ENCODE data around the gene PRKAG2. TPM values are rescaled to one million over a fixed set of nuclear protein-coding genes. Genes with fewer than 3 reads are reported as not detected.

PRKAG2 gene
- total and polyA plus RNA-seq, 2 of the 13 experiments (the other 11 are each of a cell fraction or from before 2014, with no cell fraction given) = 0.90 to 1.3 TPM

GRCh38 chr7:151806204-151806603 is 70.7 kb downstream of the PRKAG2 start:
- in situ Hi-C loops (cut with HindIII; ENCODE audit: extremely low pct_ligation_motif_present, low pct_unique_long_range_greater_than_20kb) = no loop called here
- Histone ChIP-seq H4K20me1 (ENCODE audit: insufficient read depth, low read length) (no peaks in the 10 kb centered on the region), H3K27ac (ENCODE audit: extremely low read length, insufficient read depth, low read length) (no peak overlapping the region), H3K27me3 (ENCODE audit: control insufficient read depth in 1 of 2, insufficient read depth in 2 of 2, low read length in 2 of 2) (0 out of 5 replicates have a peak, but pooled peaks cover 0 to under 1% of the 10 kb centered on the region in 2 experiments), H3K9me3 (ENCODE audit: low read length) (no peaks in the 10 kb centered on the region), H3K36me3 (replicated peaks in 1 of 2; ENCODE audit: control insufficient read depth in 1 of 2, insufficient read depth in 2 of 2, low read length in 2 of 2) (no peaks in the 10 kb centered on the region), H3K79me2 (ENCODE audit: insufficient read depth, low read length) (no peaks in the 10 kb centered on the region), H2AFZ (ENCODE audit: low read length) (no peak overlapping the region), H3K9ac (ENCODE audit: insufficient read depth, low read depth, low read length) (no peak overlapping the region), H3K4me2 (ENCODE audit: low read depth, low read length) (no peak overlapping the region), H3K4me3 (replicated peaks in 1 of 3; ENCODE audit: insufficient read depth in 1 of 3, low read depth in 2 of 3, low read length in 3 of 3) (no peak overlapping the region), H3K4me1 (ENCODE audit: insufficient read depth, low read length) (peaks cover 30% of the 10 kb centered on the region)
- POLR2A ChIA-PET = no interaction called here
- 56% methylated on average over 8 of the region's 8 CpGs for WGBS (ENCODE audit: low lambda C conversion rate)
- BruUV-seq (replicated peaks) = no TSS peak
- FAIRE-seq = no peak
- no peak for ATAC-seq
- DNase-seq (ENCODE audit: low spot score) = no peak
- intact Hi-C loops (cut with micrococcal nuclease; ENCODE audit: unreplicated experiment) = no loop called here
- CTCF ChIA-PET (ENCODE audit: low intra/inter-chr PET ratio, low total read pairs) = no interaction called here
- TF ChIP-seq SRY (CRISPR knock-in tag; IDR thresholded peaks at IDR 0.05) (no peak), ZNF557 (CRISPR knock-in tag; IDR thresholded peaks at IDR 0.05) (no peak), MXD3 (CRISPR knock-in tag; IDR thresholded peaks at IDR 0.05) (no peak), ZNF768 (CRISPR knock-in tag; IDR thresholded peaks at IDR 0.05) (no peak), PAX8 (CRISPR knock-in tag; IDR thresholded peaks at IDR 0.05; ENCODE audit: borderline replicate concordance) (no peak), NRL (CRISPR knock-in tag; IDR thresholded peaks at IDR 0.05; ENCODE audit: borderline replicate concordance) (no peak), IRX3 (CRISPR knock-in tag; IDR thresholded peaks at IDR 0.05; ENCODE audit: borderline replicate concordance, low read depth) (no peak), FOSL2 (CRISPR knock-in tag; IDR thresholded peaks at IDR 0.05) (no peak), ARNTL (CRISPR knock-in tag; IDR thresholded peaks at IDR 0.05) (no peak)

- ChIA-PET CTCF (ENCODE audit: low intra/inter-chr PET ratio, low total read pairs) (no interaction called here), POLR2A (no interaction called here)
- no peak overlapping the region for H2AFZ ChIP-seq (ENCODE audit: low read length)
- no peak for ATAC-seq
- no peaks in the 10 kb centered on the region for H3K9me3 ChIP-seq (ENCODE audit: low read length)
- H3K4me3 ChIP-seq (replicated peaks in 1 of 3; ENCODE audit: insufficient read depth in 1 of 3, low read depth in 2 of 3, low read length in 3 of 3) = no peak overlapping the region
- H3K4me1 ChIP-seq (ENCODE audit: insufficient read depth, low read length) = peaks cover 30% of the 10 kb centered on the region
- no peaks in the 10 kb centered on the region for H3K27me3 ChIP-seq (ENCODE audit: control insufficient read depth in 1 of 2, insufficient read depth in 2 of 2, low read length in 2 of 2)
- FAIRE-seq = no peak
- no TSS peak for BruUV-seq (replicated peaks)
- DNase-seq (ENCODE audit: low spot score) = no peak
- no peak overlapping the region for H3K27ac ChIP-seq (ENCODE audit: extremely low read length, insufficient read depth, low read length)
- 20% methylated on average over 2 of the region's 6 CpGs for WGBS (ENCODE audit: low lambda C conversion rate)
- no peaks in the 10 kb centered on the region for H3K36me3 ChIP-seq (replicated peaks in 1 of 2; ENCODE audit: control insufficient read depth in 1 of 2, insufficient read depth in 2 of 2, low read length in 2 of 2)
- intact Hi-C loops (cut with micrococcal nuclease; ENCODE audit: unreplicated experiment) = no loop called here
- H4K20me1 ChIP-seq (ENCODE audit: insufficient read depth, low read length) = no peaks in the 10 kb centered on the region
- H3K79me2 ChIP-seq (ENCODE audit: insufficient read depth, low read length) = no peaks in the 10 kb centered on the region
- no peak overlapping the region for H3K4me2 ChIP-seq (ENCODE audit: low read depth, low read length)
- no peak overlapping the region for H3K9ac ChIP-seq (ENCODE audit: insufficient read depth, low read depth, low read length)
- in situ Hi-C loops (cut with HindIII; ENCODE audit: extremely low pct_ligation_motif_present, low pct_unique_long_range_greater_than_20kb) = no loop called here
- TF ChIP-seq ZNF557 (CRISPR knock-in tag; IDR thresholded peaks at IDR 0.05) (no peak), ZSCAN20 (CRISPR knock-in tag; IDR thresholded peaks at IDR 0.05; ENCODE audit: borderline replicate concordance) (no peak), ELK4 (CRISPR knock-in tag; IDR thresholded peaks at IDR 0.05; ENCODE audit: borderline replicate concordance) (no peak), TFDP2 (CRISPR knock-in tag; IDR thresholded peaks at IDR 0.05) (no peak), MAZ (IDR thresholded peaks at IDR 0.05; ENCODE audit: borderline replicate concordance, low read depth, low read length) (no peak), MAZ (CRISPR knock-in tag; IDR thresholded peaks at IDR 0.05; ENCODE audit: low read depth) (no peak), ZNF44 (CRISPR knock-in tag; IDR thresholded peaks at IDR 0.05) (no peak), ETS1 (CRISPR knock-in tag; IDR thresholded peaks at IDR 0.05) (no peak)
These were observed 71.7 kb downstream of the PRKAG2 start for GRCh38 chr7:151805191-151805590.
